H1 (cell line): Measurements from ENCODE around the gene CCSER2. TPM values are rescaled to one million over a fixed set of nuclear protein-coding genes. Genes with fewer than 3 reads are reported as not detected.

Source experiments
- E2F6 ChIP-seq: IDR thresholded peaks from 2 replicates; pipeline ENCODE4 v1.6.1; 2012; ENCODE audit warnings: inconsistent platforms
- FOSL1 ChIP-seq: IDR thresholded peaks from 2 replicates; pipeline ENCODE4 v1.6.1; 2011; ENCODE audit warnings: mild to moderate bottlenecking, low read depth, low read length, moderate library complexity; ENCODE audit not compliant: insufficient read depth
- KDM1A ChIP-seq: fragments of 200-600, 300-600 bp; sonication (generic); IDR thresholded peaks from 2 replicates; pipeline ENCODE4 v1.7.1; 2016; ENCODE audit warnings: mild to moderate bottlenecking, low read length, borderline replicate concordance
- NANOG ChIP-seq: IDR thresholded peaks from 2 replicates; pipeline ENCODE4 v1.6.1; 2011; ENCODE audit warnings: low read length, low read depth, mild to moderate bottlenecking, inconsistent platforms; ENCODE audit not compliant: insufficient read depth, poor library complexity, severe bottlenecking
- RFX5 ChIP-seq: IDR thresholded peaks from 2 replicates; pipeline ENCODE4 v1.6.1; 2011; ENCODE audit warnings: low read depth, low read length, improper control_type of control experiment, borderline replicate concordance
- polyA plus RNA-seq, 7 experiments: library from polyadenylated mRNA; depleted of rRNA in 3 of 7; stranded (reverse) in 5 of 7; unstranded in 2 of 7; fragments of >200 nt in 5 of 7; fragments of 200-250 nt in 2 of 7; gene quantifications; 1 replicate in 5 of 7; 2 replicates in 1 of 7; 4 replicates in 1 of 7; pipeline versions ENCODE4 v1.2.1 to v1.2.3, GENCODE V29; 2011 to 2013; ENCODE audit warnings: missing spikeins in 2 of 7, mixed read lengths in 2 of 7
- total RNA-seq: library from RNA; stranded (reverse); fragmentation: NEBNext Ultra II Directional; extraction: Animal tissue kit (Norgen Biotek cat#: 25700); gene quantifications from 2 replicates; pipeline ENCODE4 v1.2.1, GENCODE V29; 2021
- TF ChIP-seq, protein P1 (sequence below): IDR thresholded peaks from 2 replicates; pipeline ENCODE4 v1.6.1; 2012; ENCODE audit warnings: low read length, inconsistent platforms

Gene CCSER2
- total and polyA plus RNA-seq, 2 of the 8 experiments (the other 6 are each of a cell fraction or from before 2014, with no cell fraction given), result 6.9 to 30.5 TPM

DNA sequence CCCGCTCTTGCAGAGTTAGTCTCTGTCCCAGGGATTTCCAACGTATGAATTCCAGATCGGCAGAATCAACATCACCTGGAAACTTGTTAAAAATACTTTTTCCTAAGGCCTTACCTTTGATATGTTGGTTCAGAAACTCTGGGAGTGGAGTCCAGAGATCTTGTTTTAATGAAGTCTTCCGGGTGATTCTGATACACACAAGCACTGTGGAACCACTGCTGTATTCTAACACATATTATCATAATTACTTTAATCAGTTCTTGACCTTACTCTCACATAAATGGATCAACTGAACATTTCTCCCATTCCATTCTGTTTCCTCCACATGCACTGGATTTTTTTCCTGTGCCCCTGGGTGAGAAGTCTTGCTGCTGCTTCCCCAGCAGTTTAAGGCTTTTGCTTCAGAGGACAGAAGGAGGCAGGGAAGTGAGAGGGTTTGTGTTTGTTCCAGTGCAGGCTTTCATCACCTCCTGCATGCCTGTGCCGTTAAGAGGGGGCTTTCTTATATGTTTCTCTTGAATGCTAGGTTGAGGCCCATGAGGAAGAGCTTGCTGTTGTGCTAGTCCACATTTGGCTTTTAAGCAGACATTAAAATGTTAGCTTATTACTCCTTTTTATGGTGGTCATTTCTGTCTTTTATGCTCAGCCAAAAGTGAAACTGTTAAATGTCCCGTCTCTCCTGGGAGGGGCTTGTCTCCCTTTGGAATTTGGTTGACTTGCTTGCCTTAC is 32.4 kb downstream of the CCSER2 start (continued):
- no peak for TF ChIP-seq RFX5
- TF ChIP-seq NANOG, result no peak
- TF ChIP-seq FOSL1, result no peak
- TF ChIP-seq E2F6, result no peak
- TF ChIP-seq, protein P1, sequence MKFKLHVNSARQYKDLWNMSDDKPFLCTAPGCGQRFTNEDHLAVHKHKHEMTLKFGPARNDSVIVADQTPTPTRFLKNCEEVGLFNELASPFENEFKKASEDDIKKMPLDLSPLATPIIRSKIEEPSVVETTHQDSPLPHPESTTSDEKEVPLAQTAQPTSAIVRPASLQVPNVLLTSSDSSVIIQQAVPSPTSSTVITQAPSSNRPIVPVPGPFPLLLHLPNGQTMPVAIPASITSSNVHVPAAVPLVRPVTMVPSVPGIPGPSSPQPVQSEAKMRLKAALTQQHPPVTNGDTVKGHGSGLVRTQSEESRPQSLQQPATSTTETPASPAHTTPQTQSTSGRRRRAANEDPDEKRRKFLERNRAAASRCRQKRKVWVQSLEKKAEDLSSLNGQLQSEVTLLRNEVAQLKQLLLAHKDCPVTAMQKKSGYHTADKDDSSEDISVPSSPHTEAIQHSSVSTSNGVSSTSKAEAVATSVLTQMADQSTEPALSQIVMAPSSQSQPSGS, result no peak
- TF ChIP-seq KDM1A, result no peak
- TF ChIP-seq, all 59 proteins: peak for 0
